ENCODE results near the gene MED15.

DNA sequence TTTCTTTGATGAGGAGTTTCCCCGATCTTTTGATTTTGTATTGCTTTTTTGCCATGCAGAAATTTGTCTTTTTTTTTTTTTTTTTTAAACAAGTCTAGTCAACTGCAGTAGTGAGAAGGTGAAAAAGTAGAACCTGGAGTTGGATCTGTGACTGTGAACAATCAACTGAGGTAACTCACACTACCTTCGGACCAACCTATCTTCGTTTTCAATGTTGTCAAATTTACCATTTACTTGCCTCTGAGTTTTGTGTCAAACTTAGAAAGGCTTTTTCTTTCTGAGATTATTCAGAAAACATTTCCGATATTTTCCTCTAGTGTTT lies 32.3 kb upstream of the MED15 start:
- TF ChIP-seq POLR2A (IDR thresholded peaks at IDR 0.05; ENCODE audit: low read depth, low read length) (no peak), CTCF (conservative IDR thresholded peaks at IDR 0.05; ENCODE audit: low read depth, low read length) (no peak), BHLHE40 (IDR thresholded peaks at IDR 0.05; ENCODE audit: low read depth, low read length) (no peak)

Data from IMR-90 (cell line).